CD14-positive monocyte (primary cell): ENCODE data around the gene WWOX. TPM values are rescaled to one million over a fixed set of nuclear protein-coding genes. Genes with fewer than 3 reads are reported as not detected.

Experiments
- DNase-seq, 3 donors: peaks; one replicate each; pipeline ENCODE4 v3.0.0-alpha.2; 2011 to 2022
- H2AFZ ChIP-seq: 2 replicates; pipeline ENCODE4 v1.6.0; 2012; ENCODE audit warnings: mild to moderate bottlenecking, low read depth, low read length, inconsistent platforms; ENCODE audit not compliant: insufficient read depth, poor library complexity, severe bottlenecking
- H3K27ac ChIP-seq, 2 donors: 1 replicate in 1 of 2; 2 replicates in 1 of 2; pipeline ENCODE4 v1.5.1; 2012 to 2013; ENCODE audit warnings: low read length in 2 of 2, control low read depth in 1 of 2, inconsistent platforms in 1 of 2, low read depth in 1 of 2, mild to moderate bottlenecking in 1 of 2
- H3K27me3 ChIP-seq, 2 donors: one replicate each; pipeline versions ENCODE4 v1.6.0 to v1.6.1; 2011 to 2013; ENCODE audit warnings: low read length in 2 of 2; ENCODE audit not compliant: control insufficient read depth in 2 of 2, insufficient read depth in 2 of 2
- H3K36me3 ChIP-seq, 2 donors: replicated peaks in 1 of 2; 1 replicate in 1 of 2; 2 replicates in 1 of 2; pipeline versions ENCODE4 v1.5.1 to v1.6.1; 2012 to 2013; ENCODE audit warnings: low read length in 2 of 2, control low read depth in 1 of 2, inconsistent platforms in 1 of 2, mild to moderate bottlenecking in 1 of 2; ENCODE audit not compliant: insufficient read depth in 2 of 2, control insufficient read depth in 1 of 2
- H3K4me1 ChIP-seq, 2 donors: 1 replicate in 1 of 2; 2 replicates in 1 of 2; pipeline versions ENCODE4 v1.5.1 to v1.6.1; 2012 to 2013; ENCODE audit warnings: low read length in 2 of 2, control low read depth in 1 of 2, inconsistent platforms in 1 of 2, mild to moderate bottlenecking in 1 of 2, moderate library complexity in 1 of 2; ENCODE audit not compliant: insufficient read depth in 2 of 2, control insufficient read depth in 1 of 2
- H3K4me2 ChIP-seq: replicated peaks from 2 replicates; pipeline ENCODE3; 2012; ENCODE audit warnings: low read length, moderate library complexity, mild to moderate bottlenecking; ENCODE audit not compliant: poor library complexity, severe bottlenecking; ENCODE audit errors: extremely low read depth
- H3K4me3 ChIP-seq, 3 experiments: fragments of 200-600 bp in 1 of 3; sonication (generic) in 1 of 3; replicated peaks in 1 of 3; 1 replicate in 2 of 3; 2 replicates in 1 of 3; pipeline ENCODE4 v1.5.1; 2011 to 2013; ENCODE audit warnings: low read length in 3 of 3, mild to moderate bottlenecking in 3 of 3, control low read depth in 2 of 3, low read depth in 2 of 3, inconsistent platforms in 1 of 3, moderate library complexity in 1 of 3
- H3K79me2 ChIP-seq: 2 replicates; pipeline ENCODE4 v1.6.0; 2012; ENCODE audit warnings: mild to moderate bottlenecking, control low read depth, inconsistent platforms, low read length, moderate library complexity; ENCODE audit not compliant: insufficient read depth
- H3K9ac ChIP-seq: 2 replicates; pipeline ENCODE4 v1.6.0; 2017; ENCODE audit warnings: low read length, mild to moderate bottlenecking; ENCODE audit not compliant: insufficient read depth, poor library complexity, severe bottlenecking
- H3K9me3 ChIP-seq, 2 donors: replicated peaks in 1 of 2; 1 replicate in 1 of 2; 2 replicates in 1 of 2; pipeline versions ENCODE4 v1.5.1 to v1.6.1; 2012 to 2013; ENCODE audit warnings: low read length in 2 of 2, control low read depth in 1 of 2; ENCODE audit not compliant: control insufficient read depth in 1 of 2, insufficient read depth in 1 of 2
- H4K20me1 ChIP-seq: 2 replicates; pipeline ENCODE4 v1.6.0; 2012; ENCODE audit warnings: mild to moderate bottlenecking, low read length, control low read depth, moderate library complexity; ENCODE audit not compliant: insufficient read depth
- H3K27ac Mint-ChIP-seq, 7 donors: one replicate each; pipeline ENCODE4 v1.8.0; 2020; ENCODE audit warnings: mild to moderate bottlenecking in 7 of 7, mixed read lengths in 7 of 7, moderate library complexity in 6 of 7, inconsistent platforms in 2 of 7
- H3K27me3 Mint-ChIP-seq, 3 donors: one replicate each; pipeline ENCODE4 v1.8.0; 2021 to 2022; ENCODE audit warnings: low read depth in 3 of 3, mild to moderate bottlenecking in 3 of 3, mixed read lengths in 3 of 3, moderate library complexity in 3 of 3, inconsistent platforms in 1 of 3
- H3K36me3 Mint-ChIP-seq, 2 donors: one replicate each; pipeline ENCODE4 v1.8.0; 2020; ENCODE audit warnings: mixed read lengths in 2 of 2, inconsistent platforms in 1 of 2, mild to moderate bottlenecking in 1 of 2
- H3K4me1 Mint-ChIP-seq: one replicate; pipeline ENCODE4 v1.8.0; 2020; ENCODE audit warnings: mild to moderate bottlenecking, mixed read lengths
- H3K4me3 Mint-ChIP-seq, 2 donors: one replicate each; pipeline ENCODE4 v1.8.0; 2020; ENCODE audit warnings: mild to moderate bottlenecking in 2 of 2, mixed read lengths in 2 of 2, moderate library complexity in 1 of 2
- H3K9me3 Mint-ChIP-seq, 7 donors: one replicate each; pipeline ENCODE4 v1.8.0; 2020 to 2022; ENCODE audit warnings: mixed read lengths in 7 of 7, mild to moderate bottlenecking in 6 of 7, moderate library complexity in 6 of 7, inconsistent platforms in 2 of 7
- WGBS: methylation state at CpG from one replicate; pipeline ENCODE4 v1.1.5; 2013; ENCODE audit warnings: missing lambda C conversion rate; ENCODE audit not compliant: insufficient coverage; 5-methylcytosine and 5-hydroxymethylcytosine counted together
- intact Hi-C, 2 donors: fragments of 100-400 bp; cut with micrococcal nuclease; formaldehyde crosslinking; loops; one replicate each; pipeline versions ENCODE4 v1.15.0 to v1.15.1; 2023
- polyA plus RNA-seq, 3 donors: library from polyadenylated mRNA; depleted of rRNA in 1 of 3; unstranded in 2 of 3; stranded (reverse) in 1 of 3; fragments of 300-500 nt in 2 of 3; fragments of >200 nt in 1 of 3; fragmentation: Illumina TruSeq in 2 of 3; gene quantifications; 1 replicate in 2 of 3; 2 replicates in 1 of 3; pipeline ENCODE4 v1.2.3, GENCODE V29; 2012 to 2021
- TF ChIP-seq, protein P1 (sequence below): fragments of 200-600 bp; IDR thresholded peaks from one replicate; pipeline ENCODE4 v1.8.0; 2022; ENCODE audit warnings: antibody characterized with exemption, mild to moderate bottlenecking

WWOX gene
- polyA plus RNA-seq, 3 donors = 4.0 to 7.0 (median 6.3) TPM

DNA sequence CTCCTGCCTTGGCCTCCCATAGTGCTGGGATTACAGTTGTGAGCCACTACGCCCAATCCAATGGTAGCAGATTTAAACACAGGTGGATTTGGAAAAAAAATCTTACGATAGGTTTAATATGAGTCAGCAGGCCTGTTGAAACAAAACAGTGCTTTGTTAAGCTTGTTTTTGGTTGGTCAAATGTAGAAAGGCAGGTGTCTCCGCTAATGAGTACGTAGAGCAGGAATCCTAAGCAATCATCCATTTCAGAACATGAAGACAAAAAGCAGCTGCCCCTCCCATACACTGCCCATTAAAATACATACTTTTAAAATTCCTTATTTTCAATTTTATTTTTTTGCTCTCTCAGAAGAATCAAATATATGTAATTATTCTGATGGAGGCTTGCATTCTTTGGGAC is 1.9 kb upstream of the WWOX start:
- Histone ChIP-seq H2AFZ (peak overlapping the region; percentile 100), H3K4me1 (peaks cover 14 to 17% of the 10 kb centered on the region in 2 donors)

DNA sequence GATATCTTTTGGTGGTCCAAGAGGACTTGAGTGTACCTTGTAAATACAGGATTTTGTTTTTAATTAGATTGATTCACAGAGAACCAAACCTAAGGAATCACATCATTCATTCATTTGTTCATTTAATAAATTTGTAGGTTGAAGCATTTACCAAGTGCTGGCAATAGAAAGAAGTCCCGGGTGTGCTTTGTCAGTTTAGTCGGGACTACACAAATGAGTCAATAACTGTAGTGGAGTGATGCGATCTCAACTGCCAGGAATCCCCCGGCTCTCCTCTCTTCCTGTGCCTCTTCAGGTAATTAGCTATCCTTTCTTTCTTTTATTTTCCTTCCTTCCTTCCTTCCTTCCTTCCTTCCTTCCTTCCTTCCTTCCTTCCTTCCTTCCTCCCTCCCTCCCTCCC is 1.4 kb upstream of the WWOX start:
- Mint-ChIP-seq H3K36me3 (peaks cover 0 to 3% of the 10 kb centered on the region in 2 donors), H3K27me3 (peaks cover 1 to 10% (median 7%) of the 10 kb centered on the region in 3 donors), H3K9me3 (peaks cover 0 to 5% (median 0%) of the 10 kb centered on the region in 7 donors), H3K4me3 (no peak overlapping the region), H3K27ac (no peak overlapping the region), H3K4me1 (peaks cover 12% of the 10 kb centered on the region)
- TF ChIP-seq, protein P1, sequence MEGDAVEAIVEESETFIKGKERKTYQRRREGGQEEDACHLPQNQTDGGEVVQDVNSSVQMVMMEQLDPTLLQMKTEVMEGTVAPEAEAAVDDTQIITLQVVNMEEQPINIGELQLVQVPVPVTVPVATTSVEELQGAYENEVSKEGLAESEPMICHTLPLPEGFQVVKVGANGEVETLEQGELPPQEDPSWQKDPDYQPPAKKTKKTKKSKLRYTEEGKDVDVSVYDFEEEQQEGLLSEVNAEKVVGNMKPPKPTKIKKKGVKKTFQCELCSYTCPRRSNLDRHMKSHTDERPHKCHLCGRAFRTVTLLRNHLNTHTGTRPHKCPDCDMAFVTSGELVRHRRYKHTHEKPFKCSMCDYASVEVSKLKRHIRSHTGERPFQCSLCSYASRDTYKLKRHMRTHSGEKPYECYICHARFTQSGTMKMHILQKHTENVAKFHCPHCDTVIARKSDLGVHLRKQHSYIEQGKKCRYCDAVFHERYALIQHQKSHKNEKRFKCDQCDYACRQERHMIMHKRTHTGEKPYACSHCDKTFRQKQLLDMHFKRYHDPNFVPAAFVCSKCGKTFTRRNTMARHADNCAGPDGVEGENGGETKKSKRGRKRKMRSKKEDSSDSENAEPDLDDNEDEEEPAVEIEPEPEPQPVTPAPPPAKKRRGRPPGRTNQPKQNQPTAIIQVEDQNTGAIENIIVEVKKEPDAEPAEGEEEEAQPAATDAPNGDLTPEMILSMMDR = no peak
- Histone ChIP-seq H3K79me2 (peaks cover 4% of the 10 kb centered on the region), H3K9ac (no peak overlapping the region), H3K4me3 (no peak overlapping the region), H3K27me3 (no peaks in the 10 kb centered on the region), H3K4me2 (no peak overlapping the region), H3K36me3 (no peaks in the 10 kb centered on the region), H4K20me1 (no peaks in the 10 kb centered on the region), H3K9me3 (no peaks in the 10 kb centered on the region), H3K27ac (no peak overlapping the region), H3K4me1 (peaks cover 14 to 17% of the 10 kb centered on the region in 2 donors), H2AFZ (peak overlapping the region; percentile 100)
- WGBS = no CpG with 5 or more reads among the region's 4 CpGs
- no peak for DNase-seq
- intact Hi-C loops = loop anchor here (10.0 kb wide), 2 partner anchors 903 to 913 kb away; partner anchors contain the start of genes MON1B (in 1 of the 2) and SYCE1L (in 1 of the 2)

More for the DNA sequence above, 1.9 kb upstream of the WWOX start:
- Histone ChIP-seq H3K9ac (no peak overlapping the region), H3K27ac (no peak overlapping the region), H4K20me1 (no peaks in the 10 kb centered on the region), H3K4me3 (no peak overlapping the region), H3K36me3 (no peaks in the 10 kb centered on the region), H3K4me2 (no peak overlapping the region), H3K27me3 (no peaks in the 10 kb centered on the region), H3K79me2 (peaks cover 4% of the 10 kb centered on the region), H3K9me3 (no peaks in the 10 kb centered on the region)
- Mint-ChIP-seq H3K27ac (no peak overlapping the region), H3K36me3 (peaks cover 0 to 3% of the 10 kb centered on the region in 2 donors), H3K9me3 (peaks cover 0 to 5% (median 0%) of the 10 kb centered on the region in 7 donors), H3K4me3 (no peak overlapping the region), H3K27me3 (peaks cover 1 to 12% (median 9%) of the 10 kb centered on the region in 3 donors), H3K4me1 (peaks cover 12% of the 10 kb centered on the region)
- intact Hi-C loops = loop anchor here (10.0 kb wide), 2 partner anchors 903 to 913 kb away; partner anchors contain the start of genes MON1B (in 1 of the 2) and SYCE1L (in 1 of the 2)
- TF ChIP-seq, protein P1 = no peak
- no peak for DNase-seq
- WGBS = 100% methylated on average over 1 of the region's 4 CpGs
